CD14-positive monocyte (primary cell): Measurements from ENCODE around the gene OXCT1. TPM values are rescaled to one million over a fixed set of nuclear protein-coding genes. Genes with fewer than 3 reads are reported as not detected.

Experiments used
- DNase-seq, 3 donors: peaks; one replicate each; pipeline ENCODE4 v3.0.0-alpha.2; 2011 to 2022
- H2AFZ ChIP-seq: 2 replicates; pipeline ENCODE4 v1.6.0; 2012; ENCODE audit warnings: mild to moderate bottlenecking, low read depth, low read length, inconsistent platforms; ENCODE audit not compliant: insufficient read depth, poor library complexity, severe bottlenecking
- H3K27ac ChIP-seq, 2 donors: 1 replicate in 1 of 2; 2 replicates in 1 of 2; pipeline ENCODE4 v1.5.1; 2012 to 2013; ENCODE audit warnings: low read length in 2 of 2, control low read depth in 1 of 2, inconsistent platforms in 1 of 2, low read depth in 1 of 2, mild to moderate bottlenecking in 1 of 2
- H3K27me3 ChIP-seq, 2 donors: one replicate each; pipeline versions ENCODE4 v1.6.0 to v1.6.1; 2011 to 2013; ENCODE audit warnings: low read length in 2 of 2; ENCODE audit not compliant: control insufficient read depth in 2 of 2, insufficient read depth in 2 of 2
- H3K36me3 ChIP-seq, 2 donors: replicated peaks in 1 of 2; 1 replicate in 1 of 2; 2 replicates in 1 of 2; pipeline versions ENCODE4 v1.5.1 to v1.6.1; 2012 to 2013; ENCODE audit warnings: low read length in 2 of 2, control low read depth in 1 of 2, inconsistent platforms in 1 of 2, mild to moderate bottlenecking in 1 of 2; ENCODE audit not compliant: insufficient read depth in 2 of 2, control insufficient read depth in 1 of 2
- H3K4me1 ChIP-seq, 2 donors: 1 replicate in 1 of 2; 2 replicates in 1 of 2; pipeline versions ENCODE4 v1.5.1 to v1.6.1; 2012 to 2013; ENCODE audit warnings: low read length in 2 of 2, control low read depth in 1 of 2, inconsistent platforms in 1 of 2, mild to moderate bottlenecking in 1 of 2, moderate library complexity in 1 of 2; ENCODE audit not compliant: insufficient read depth in 2 of 2, control insufficient read depth in 1 of 2
- H3K4me2 ChIP-seq: replicated peaks from 2 replicates; pipeline ENCODE3; 2012; ENCODE audit warnings: low read length, moderate library complexity, mild to moderate bottlenecking; ENCODE audit not compliant: poor library complexity, severe bottlenecking; ENCODE audit errors: extremely low read depth
- H3K4me3 ChIP-seq, 3 experiments: fragments of 200-600 bp in 1 of 3; sonication (generic) in 1 of 3; replicated peaks in 1 of 3; 1 replicate in 2 of 3; 2 replicates in 1 of 3; pipeline ENCODE4 v1.5.1; 2011 to 2013; ENCODE audit warnings: low read length in 3 of 3, mild to moderate bottlenecking in 3 of 3, control low read depth in 2 of 3, low read depth in 2 of 3, inconsistent platforms in 1 of 3, moderate library complexity in 1 of 3
- H3K79me2 ChIP-seq: 2 replicates; pipeline ENCODE4 v1.6.0; 2012; ENCODE audit warnings: mild to moderate bottlenecking, control low read depth, inconsistent platforms, low read length, moderate library complexity; ENCODE audit not compliant: insufficient read depth
- H3K9ac ChIP-seq: 2 replicates; pipeline ENCODE4 v1.6.0; 2017; ENCODE audit warnings: low read length, mild to moderate bottlenecking; ENCODE audit not compliant: insufficient read depth, poor library complexity, severe bottlenecking
- H3K9me3 ChIP-seq, 2 donors: replicated peaks in 1 of 2; 1 replicate in 1 of 2; 2 replicates in 1 of 2; pipeline versions ENCODE4 v1.5.1 to v1.6.1; 2012 to 2013; ENCODE audit warnings: low read length in 2 of 2, control low read depth in 1 of 2; ENCODE audit not compliant: control insufficient read depth in 1 of 2, insufficient read depth in 1 of 2
- H4K20me1 ChIP-seq: 2 replicates; pipeline ENCODE4 v1.6.0; 2012; ENCODE audit warnings: mild to moderate bottlenecking, low read length, control low read depth, moderate library complexity; ENCODE audit not compliant: insufficient read depth
- H3K27ac Mint-ChIP-seq, 7 donors: one replicate each; pipeline ENCODE4 v1.8.0; 2020; ENCODE audit warnings: mild to moderate bottlenecking in 7 of 7, mixed read lengths in 7 of 7, moderate library complexity in 6 of 7, inconsistent platforms in 2 of 7
- H3K27me3 Mint-ChIP-seq, 3 donors: one replicate each; pipeline ENCODE4 v1.8.0; 2021 to 2022; ENCODE audit warnings: low read depth in 3 of 3, mild to moderate bottlenecking in 3 of 3, mixed read lengths in 3 of 3, moderate library complexity in 3 of 3, inconsistent platforms in 1 of 3
- H3K36me3 Mint-ChIP-seq, 2 donors: one replicate each; pipeline ENCODE4 v1.8.0; 2020; ENCODE audit warnings: mixed read lengths in 2 of 2, inconsistent platforms in 1 of 2, mild to moderate bottlenecking in 1 of 2
- H3K4me1 Mint-ChIP-seq: one replicate; pipeline ENCODE4 v1.8.0; 2020; ENCODE audit warnings: mild to moderate bottlenecking, mixed read lengths
- H3K4me3 Mint-ChIP-seq, 2 donors: one replicate each; pipeline ENCODE4 v1.8.0; 2020; ENCODE audit warnings: mild to moderate bottlenecking in 2 of 2, mixed read lengths in 2 of 2, moderate library complexity in 1 of 2
- H3K9me3 Mint-ChIP-seq, 7 donors: one replicate each; pipeline ENCODE4 v1.8.0; 2020 to 2022; ENCODE audit warnings: mixed read lengths in 7 of 7, mild to moderate bottlenecking in 6 of 7, moderate library complexity in 6 of 7, inconsistent platforms in 2 of 7
- WGBS: methylation state at CpG from one replicate; pipeline ENCODE4 v1.1.5; 2013; ENCODE audit warnings: missing lambda C conversion rate; ENCODE audit not compliant: insufficient coverage; 5-methylcytosine and 5-hydroxymethylcytosine counted together
- intact Hi-C, 2 donors: fragments of 100-400 bp; cut with micrococcal nuclease; formaldehyde crosslinking; loops; one replicate each; pipeline versions ENCODE4 v1.15.0 to v1.15.1; 2023
- polyA plus RNA-seq, 3 donors: library from polyadenylated mRNA; depleted of rRNA in 1 of 3; unstranded in 2 of 3; stranded (reverse) in 1 of 3; fragments of 300-500 nt in 2 of 3; fragments of >200 nt in 1 of 3; fragmentation: Illumina TruSeq in 2 of 3; gene quantifications; 1 replicate in 2 of 3; 2 replicates in 1 of 3; pipeline ENCODE4 v1.2.3, GENCODE V29; 2012 to 2021
- TF ChIP-seq, protein P1 (sequence below): fragments of 200-600 bp; IDR thresholded peaks from one replicate; pipeline ENCODE4 v1.8.0; 2022; ENCODE audit warnings: antibody characterized with exemption, mild to moderate bottlenecking

Gene OXCT1
- polyA plus RNA-seq, 3 donors: 1.3 to 3.4 (median 1.9) TPM

- Histone ChIP-seq H3K4me1 (no peaks in the 10 kb centered on the region), H3K9ac (no peak overlapping the region), H3K27me3 (no peaks in the 10 kb centered on the region), H3K4me2 (no peak overlapping the region), H3K9me3 (no peaks in the 10 kb centered on the region), H3K36me3 (no peaks in the 10 kb centered on the region), H2AFZ (no peak overlapping the region), H3K27ac (no peak overlapping the region), H3K79me2 (no peaks in the 10 kb centered on the region), H3K4me3 (no peak overlapping the region), H4K20me1 (no peaks in the 10 kb centered on the region)
- TF ChIP-seq, protein P1, sequence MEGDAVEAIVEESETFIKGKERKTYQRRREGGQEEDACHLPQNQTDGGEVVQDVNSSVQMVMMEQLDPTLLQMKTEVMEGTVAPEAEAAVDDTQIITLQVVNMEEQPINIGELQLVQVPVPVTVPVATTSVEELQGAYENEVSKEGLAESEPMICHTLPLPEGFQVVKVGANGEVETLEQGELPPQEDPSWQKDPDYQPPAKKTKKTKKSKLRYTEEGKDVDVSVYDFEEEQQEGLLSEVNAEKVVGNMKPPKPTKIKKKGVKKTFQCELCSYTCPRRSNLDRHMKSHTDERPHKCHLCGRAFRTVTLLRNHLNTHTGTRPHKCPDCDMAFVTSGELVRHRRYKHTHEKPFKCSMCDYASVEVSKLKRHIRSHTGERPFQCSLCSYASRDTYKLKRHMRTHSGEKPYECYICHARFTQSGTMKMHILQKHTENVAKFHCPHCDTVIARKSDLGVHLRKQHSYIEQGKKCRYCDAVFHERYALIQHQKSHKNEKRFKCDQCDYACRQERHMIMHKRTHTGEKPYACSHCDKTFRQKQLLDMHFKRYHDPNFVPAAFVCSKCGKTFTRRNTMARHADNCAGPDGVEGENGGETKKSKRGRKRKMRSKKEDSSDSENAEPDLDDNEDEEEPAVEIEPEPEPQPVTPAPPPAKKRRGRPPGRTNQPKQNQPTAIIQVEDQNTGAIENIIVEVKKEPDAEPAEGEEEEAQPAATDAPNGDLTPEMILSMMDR: no peak
- Mint-ChIP-seq H3K27ac (no peak overlapping the region), H3K36me3 (no peaks in the 10 kb centered on the region), H3K4me1 (peaks cover 8% of the 10 kb centered on the region), H3K27me3 (no peaks in the 10 kb centered on the region), H3K9me3 (peaks cover 0 to 2% (median 0%) of the 10 kb centered on the region in 7 donors), H3K4me3 (no peak overlapping the region)
- DNase-seq: no peak
- intact Hi-C loops: no loop called here
Measured at GRCh38 chr5:41817625-41818301, 52.5 kb downstream of the OXCT1 start.

DNA sequence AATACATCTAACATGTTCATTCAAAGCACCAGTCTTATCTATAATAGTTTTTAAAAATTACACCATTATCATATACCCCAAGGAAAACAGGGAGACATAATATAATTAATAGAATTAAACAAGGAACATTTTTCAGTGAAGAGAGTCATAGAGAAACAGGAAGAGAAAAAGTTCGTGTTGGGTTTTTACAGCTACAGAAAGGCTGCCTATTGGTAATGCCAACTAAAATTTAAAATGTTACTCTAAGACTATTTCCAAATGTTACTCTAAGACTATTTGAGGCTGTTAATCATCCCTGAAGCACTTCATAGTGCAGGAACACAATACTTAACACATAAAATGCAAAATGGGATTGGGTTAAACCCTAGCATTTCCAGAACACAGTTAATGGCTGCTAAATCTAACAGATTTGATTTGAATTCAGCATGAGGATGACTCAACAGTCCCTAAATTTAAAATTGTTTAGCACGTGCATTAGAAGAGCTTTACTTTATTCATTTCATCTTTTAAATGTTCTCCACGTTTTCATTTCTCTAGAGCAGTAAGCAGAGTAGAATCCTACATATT, 54.5 kb downstream of the OXCT1 start:
- Mint-ChIP-seq H3K27ac (no peak overlapping the region), H3K36me3 (no peaks in the 10 kb centered on the region), H3K9me3 (peaks cover 0 to 2% (median 0%) of the 10 kb centered on the region in 7 donors), H3K4me3 (no peak overlapping the region), H3K4me1 (peaks cover 16% of the 10 kb centered on the region), H3K27me3 (no peaks in the 10 kb centered on the region)
- Histone ChIP-seq H3K4me3 (no peak overlapping the region), H3K79me2 (no peaks in the 10 kb centered on the region), H3K36me3 (no peaks in the 10 kb centered on the region), H3K4me2 (no peak overlapping the region), H3K27me3 (no peaks in the 10 kb centered on the region), H3K27ac (no peak overlapping the region), H4K20me1 (no peaks in the 10 kb centered on the region), H3K9me3 (no peaks in the 10 kb centered on the region), H3K9ac (no peak overlapping the region), H2AFZ (no peak overlapping the region), H3K4me1 (no peaks in the 10 kb centered on the region)
- TF ChIP-seq, protein P1: no peak
- intact Hi-C loops: no loop called here
- DNase-seq: no peak
- WGBS: no CpG with 5 or more reads among the region's 3 CpGs
